ENCODE data around the gene CLEC16A. TPM values are rescaled to one million over a fixed set of nuclear protein-coding genes. Genes with fewer than 3 reads are reported as not detected.
A peak's percentile ranks its signal among the peaks of the same experiment; 100 is the strongest.

The CLEC16A gene
- polyA plus RNA-seq, 3 donors, result 24.2 to 26.8 (median 24.9) TPM

- no peak for DNase-seq (ENCODE audit: extremely low read depth in 1 of 11, low read depth in 9 of 11, low spot score in 4 of 11)
These were observed 170.2 kb downstream of the CLEC16A start for GRCh38 chr16:11114366-11115164.

- no peak for DNase-seq (ENCODE audit: extremely low read depth in 1 of 11, low read depth in 9 of 11, low spot score in 4 of 11)
These were observed 173.3 kb downstream of the CLEC16A start for GRCh38 chr16:11117576-11118211.

GRCh38 chr16:11118479-11118878 lies 174.1 kb downstream of the CLEC16A start:
- DNase-seq (ENCODE audit: extremely low read depth in 1 of 11, low read depth in 9 of 11, low spot score in 4 of 11), result no peak

GRCh38 chr16:11121083-11121608 lies 176.8 kb downstream of the CLEC16A start:
- DNase-seq (ENCODE audit: extremely low read depth in 1 of 11, low read depth in 9 of 11, low spot score in 4 of 11), result no peak

GRCh38 chr16:11121914-11122692 lies 177.7 kb downstream of the CLEC16A start:
- DNase-seq (ENCODE audit: extremely low read depth in 1 of 11, low read depth in 9 of 11, low spot score in 4 of 11), result no peak

- DNase-seq (ENCODE audit: extremely low read depth in 1 of 11, low read depth in 9 of 11, low spot score in 4 of 11), result no peak
These were observed 179.3 kb downstream of the CLEC16A start for GRCh38 chr16:11123666-11124065.

GRCh38 chr16:11125936-11126335 lies 181.6 kb downstream of the CLEC16A start:
- no peak for DNase-seq (ENCODE audit: extremely low read depth in 1 of 11, low read depth in 9 of 11, low spot score in 4 of 11)

GRCh38 chr16:11126399-11127054 lies 182.2 kb downstream of the CLEC16A start:
- DNase-seq (ENCODE audit: extremely low read depth in 1 of 11, low read depth in 9 of 11, low spot score in 4 of 11), result no peak

GRCh38 chr16:11127610-11128195 lies 183.3 kb downstream of the CLEC16A start:
- DNase-seq (ENCODE audit: extremely low read depth in 1 of 11, low read depth in 9 of 11, low spot score in 4 of 11), result no peak

- DNase-seq (ENCODE audit: extremely low read depth in 1 of 11, low read depth in 9 of 11, low spot score in 4 of 11), result peak in 1 of 11 donors; percentile 59
These were observed 184.1 kb downstream of the CLEC16A start for GRCh38 chr16:11128211-11129141.

GRCh38 chr16:11129378-11129781 lies 185.0 kb downstream of the CLEC16A start:
- peak in 8 of 11 donors; percentile 53 to 80 (median 74) for DNase-seq (ENCODE audit: extremely low read depth in 1 of 11, low read depth in 9 of 11, low spot score in 4 of 11)

- no peak for DNase-seq (ENCODE audit: extremely low read depth in 1 of 11, low read depth in 9 of 11, low spot score in 4 of 11)
These were observed 186.8 kb downstream of the CLEC16A start for GRCh38 chr16:11130978-11131665.

- DNase-seq (ENCODE audit: extremely low read depth in 1 of 11, low read depth in 9 of 11, low spot score in 4 of 11), result no peak
These were observed 187.3 kb downstream of the CLEC16A start for GRCh38 chr16:11131706-11132105.

GRCh38 chr16:11133344-11133943 lies 189.1 kb downstream of the CLEC16A start:
- peak in 5 of 11 donors; percentile 45 to 70 (median 66) for DNase-seq (ENCODE audit: extremely low read depth in 1 of 11, low read depth in 9 of 11, low spot score in 4 of 11)

- DNase-seq (ENCODE audit: extremely low read depth in 1 of 11, low read depth in 9 of 11, low spot score in 4 of 11), result no peak
These were observed 190.5 kb downstream of the CLEC16A start for GRCh38 chr16:11134722-11135463.

GRCh38 chr16:11135464-11135973 lies 191.2 kb downstream of the CLEC16A start:
- DNase-seq (ENCODE audit: extremely low read depth in 1 of 11, low read depth in 9 of 11, low spot score in 4 of 11), result no peak
